GM21825 (cell line): ENCODE results near the gene RFPL3.
"Not testable (repeated sequence)": the region's sequence is repeated elsewhere in the genome, so short reads cannot be mapped to it uniquely, and the experiment has no call there.

Source experiments
- ATAC-seq: cut with Tn5 transposase; IDR thresholded peaks from one replicate; pipeline ENCODE4 v1.9.1; 2021; ENCODE audit warnings: mild to moderate bottlenecking, moderate library complexity; ENCODE audit not compliant: unreplicated experiment

RFPL3 gene

DNA sequence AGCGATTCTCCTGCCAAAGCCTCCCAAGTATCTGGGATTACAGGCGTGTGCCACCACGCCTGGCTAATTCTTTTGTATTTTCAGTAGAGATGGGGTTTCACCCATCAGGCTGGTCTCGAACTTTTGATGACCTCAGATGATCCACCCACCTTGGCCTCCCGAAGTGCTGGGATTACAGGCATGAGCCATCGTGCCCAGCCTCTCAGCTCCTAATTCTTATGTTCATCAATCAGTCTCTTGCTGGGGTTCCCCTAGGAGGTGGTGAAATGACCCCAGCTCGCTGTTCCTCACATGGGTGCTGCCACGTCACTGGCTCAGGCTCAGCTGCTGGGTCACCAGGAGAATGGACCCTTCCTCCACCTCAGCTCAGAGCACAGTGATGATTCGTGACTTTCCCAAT lies at the start of gene RFPL3:
TSS of gene RFPL3 (plus strand) at position 301 of the 400 bp plus-strand sequence. CDS start 205 bp downstream, outside the sequence.
- ATAC-seq: not testable (repeated sequence)

DNA sequence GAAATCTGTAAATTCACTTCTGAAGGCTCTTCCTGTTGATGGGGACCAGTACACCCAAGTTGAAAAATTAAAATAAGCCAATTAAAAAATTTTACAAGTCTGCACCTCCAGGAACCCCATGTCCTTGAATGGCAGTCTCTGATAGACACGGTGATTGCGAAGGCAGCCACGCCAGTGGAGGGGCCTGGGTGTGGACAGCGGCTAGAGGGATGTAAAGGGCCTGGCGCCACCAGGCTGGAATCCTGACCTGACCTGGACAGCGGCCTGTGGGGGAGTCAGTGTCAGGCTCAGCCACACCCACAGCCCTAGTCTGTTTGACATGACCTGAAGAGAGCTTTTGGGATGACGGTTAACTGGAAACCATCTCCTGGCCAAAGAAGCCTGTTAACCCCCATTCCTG lies 49.5 kb upstream of the RFPL3 start:
- no peak for ATAC-seq

DNA sequence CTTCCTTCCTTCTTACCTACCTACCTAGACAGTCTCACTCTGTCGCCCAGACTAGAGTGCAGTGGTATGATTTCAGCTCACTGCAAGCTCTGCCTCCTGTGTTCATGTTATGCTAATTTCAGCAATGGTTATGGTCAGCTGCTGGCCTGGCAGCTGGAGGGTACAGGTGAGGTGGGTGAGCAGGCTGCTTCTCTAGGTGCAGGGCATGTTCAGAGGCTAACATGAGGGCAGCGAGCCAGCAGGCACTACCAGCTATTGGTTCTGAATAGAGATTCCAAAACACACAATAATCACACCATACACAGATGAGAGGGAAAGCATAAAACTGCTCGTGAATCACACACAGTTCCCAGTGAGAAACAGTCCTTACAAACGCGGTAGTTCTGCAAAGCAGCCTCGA lies 48.7 kb upstream of the RFPL3 start:
- ATAC-seq: no peak

DNA sequence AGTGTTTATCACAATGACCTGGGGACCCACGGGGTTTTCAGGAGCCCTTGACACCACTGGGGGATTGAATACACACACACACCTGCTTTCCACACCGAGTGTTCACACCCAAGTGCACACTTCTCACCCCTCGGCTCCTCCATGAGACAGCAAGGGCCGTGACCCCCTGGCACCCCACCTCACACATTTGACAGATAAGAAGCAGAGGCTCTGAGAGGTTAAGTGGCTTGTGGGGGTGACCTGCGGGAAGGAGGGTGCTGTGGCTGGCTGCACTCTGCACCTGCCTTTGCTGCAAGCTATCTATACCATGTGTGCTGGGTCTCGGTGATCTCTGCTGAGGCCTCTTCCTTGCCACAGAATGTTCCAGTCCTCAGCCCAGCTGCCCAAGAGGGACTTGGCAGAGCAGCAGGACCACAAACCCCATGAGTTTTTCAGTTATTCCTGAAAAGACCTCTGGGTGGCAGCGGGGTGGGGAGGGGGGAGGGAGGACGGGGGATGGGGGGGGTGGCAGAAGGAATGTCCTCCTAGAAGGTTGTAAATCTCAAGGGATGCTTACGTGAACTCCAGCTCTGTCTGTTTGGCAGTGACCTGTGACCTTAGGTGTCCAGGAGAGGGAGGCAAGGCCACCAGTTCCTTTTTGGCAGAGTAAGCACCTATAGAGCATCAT lies 47.9 kb upstream of the RFPL3 start:
- ATAC-seq: no peak

DNA sequence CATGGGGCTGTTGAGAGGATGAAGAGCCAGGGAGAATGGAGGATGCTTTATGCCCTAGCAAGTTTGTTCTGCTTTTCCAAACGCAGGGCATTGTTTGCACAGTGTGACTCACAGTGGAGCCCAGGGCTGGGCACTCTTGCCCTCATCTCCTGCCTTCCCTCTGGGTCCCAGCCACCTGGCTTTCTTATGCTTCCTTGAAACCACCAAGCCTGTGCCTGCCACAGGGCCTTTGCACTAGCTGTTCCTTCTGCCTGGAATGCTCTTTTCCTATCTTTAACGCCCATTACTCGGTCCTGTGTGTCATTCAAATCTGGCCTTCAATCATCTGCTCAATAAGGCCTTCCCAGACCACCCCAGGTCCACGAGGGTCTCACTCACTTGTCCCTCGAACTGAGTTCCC lies 46.9 kb upstream of the RFPL3 start:
- ATAC-seq: no peak

DNA sequence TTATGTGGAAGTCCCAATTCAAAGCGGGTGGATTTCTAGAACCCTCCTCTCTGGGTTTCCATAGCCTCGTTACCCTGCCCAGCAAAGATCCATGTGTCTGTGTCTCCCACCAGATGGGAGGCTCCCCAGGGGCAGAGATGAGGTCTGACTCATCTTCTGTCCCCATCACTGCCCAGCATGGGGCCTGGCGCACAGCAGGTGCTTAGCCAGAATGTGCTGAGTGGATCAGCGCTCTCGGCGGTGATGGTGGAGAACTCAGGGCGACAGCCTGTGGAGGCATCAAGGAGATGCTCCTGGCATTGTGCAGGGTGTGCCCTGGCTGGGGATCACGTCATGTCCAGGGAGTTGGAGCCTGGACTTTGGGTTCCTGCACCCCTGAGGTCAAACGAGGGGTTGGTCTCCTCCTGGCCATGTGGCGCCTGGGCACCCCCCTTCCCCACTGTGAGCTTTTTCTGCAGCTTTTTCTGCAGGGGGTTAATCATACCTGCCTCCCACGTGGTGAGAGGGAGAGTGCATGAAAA lies 46.1 kb upstream of the RFPL3 start:
- ATAC-seq: no peak

DNA sequence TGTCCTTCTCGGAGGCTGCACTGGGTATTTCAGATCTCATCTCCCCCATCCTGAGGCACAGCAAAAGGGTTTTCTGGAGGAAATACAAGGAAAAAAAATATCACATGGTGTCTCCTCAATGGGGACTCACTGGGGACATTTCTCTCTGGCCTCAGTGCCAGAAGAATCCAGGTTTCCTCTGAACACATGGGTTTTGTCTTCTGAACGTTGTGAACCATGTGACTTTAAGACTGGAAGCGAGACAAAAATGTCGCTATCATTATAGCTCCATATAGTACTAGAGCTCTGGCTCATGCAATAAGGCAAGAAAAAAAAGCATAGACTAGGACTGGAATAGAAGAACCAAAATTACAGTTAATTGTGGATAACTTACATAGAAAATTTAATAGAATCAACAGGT lies 44.9 kb upstream of the RFPL3 start:
- ATAC-seq: no peak

DNA sequence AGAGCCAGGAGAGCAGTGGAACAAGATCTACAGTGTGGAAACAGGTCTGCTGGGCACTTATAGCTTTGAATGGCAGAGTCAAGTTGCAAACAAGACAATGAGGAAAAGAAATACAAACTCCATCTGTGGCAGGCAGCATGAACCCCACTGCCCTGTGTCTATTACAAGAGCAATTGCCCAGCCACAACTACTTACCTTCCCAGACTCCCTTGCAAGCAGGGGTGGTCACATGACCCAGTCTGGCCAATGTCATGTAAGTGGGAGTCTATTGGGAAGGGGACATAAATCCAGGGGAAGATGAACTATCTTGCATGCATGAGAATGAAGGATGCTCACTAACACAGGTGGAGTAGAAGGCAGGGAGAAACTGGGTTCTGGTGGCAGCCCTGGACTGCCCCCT lies 44.1 kb upstream of the RFPL3 start:
- no peak for ATAC-seq

DNA sequence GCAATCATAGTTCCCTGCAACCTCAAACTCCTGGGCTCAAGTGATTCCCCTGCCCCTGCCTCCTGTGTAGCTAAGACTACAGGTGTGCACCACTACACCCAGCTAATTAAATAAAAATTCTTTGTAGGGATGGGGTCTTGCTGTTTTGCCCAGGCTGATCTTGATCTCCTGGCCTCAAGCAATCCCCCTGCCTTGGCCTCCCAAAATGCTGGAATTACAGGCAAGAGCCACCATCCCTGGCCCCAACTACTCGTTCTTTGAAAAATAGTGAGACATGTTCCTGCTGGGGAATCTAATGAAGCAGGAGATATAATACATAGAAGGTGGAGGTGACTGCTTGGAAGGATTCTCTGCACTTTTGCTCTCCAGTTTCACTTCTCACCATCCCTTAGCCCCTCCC lies 40.1 kb upstream of the RFPL3 start:
- no peak for ATAC-seq

DNA sequence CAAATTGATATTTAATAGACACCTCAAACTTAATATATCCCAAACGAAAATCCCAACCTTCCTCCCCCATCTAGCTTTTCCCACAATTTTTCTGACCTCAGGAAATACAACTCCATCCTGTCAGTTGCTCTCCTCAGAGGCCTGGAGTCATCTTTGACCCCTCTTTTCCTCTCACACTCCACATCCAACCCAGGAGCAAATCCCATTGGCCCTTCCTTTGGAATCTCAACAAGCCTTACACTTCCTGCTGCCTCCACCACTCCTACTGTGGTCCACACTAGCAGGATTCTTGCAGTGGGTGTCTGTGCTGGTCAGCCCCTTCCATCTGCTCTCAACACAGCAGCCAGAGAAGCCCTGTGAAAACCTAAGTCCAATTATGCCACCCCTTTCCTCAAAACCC lies 39.3 kb upstream of the RFPL3 start:
- ATAC-seq: no peak

DNA sequence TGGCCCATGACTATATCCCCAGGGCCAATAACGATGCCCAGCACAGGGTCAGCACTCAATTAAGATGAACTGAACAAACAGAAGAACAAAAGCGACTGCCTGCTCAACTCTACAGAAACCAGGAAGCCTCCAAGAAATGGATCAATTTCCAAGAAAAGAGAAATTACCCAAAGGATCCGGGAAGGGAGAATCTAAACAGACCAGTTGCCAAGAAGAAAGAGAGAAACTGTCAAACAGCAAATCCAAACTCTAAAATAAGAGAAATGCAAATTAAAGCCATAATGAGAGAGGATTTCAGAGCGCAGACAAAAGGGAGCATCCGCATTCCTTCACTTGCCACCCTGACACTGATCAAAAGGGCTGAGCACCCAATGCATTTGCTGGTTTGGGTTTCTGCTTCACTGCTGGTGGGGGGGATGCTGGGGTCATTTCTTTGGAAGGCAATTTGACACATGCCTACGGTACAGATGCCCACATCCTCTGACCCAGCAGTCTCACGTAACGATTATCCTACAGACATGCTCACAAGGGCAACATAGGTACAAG lies 37.7 kb upstream of the RFPL3 start:
- no peak for ATAC-seq

DNA sequence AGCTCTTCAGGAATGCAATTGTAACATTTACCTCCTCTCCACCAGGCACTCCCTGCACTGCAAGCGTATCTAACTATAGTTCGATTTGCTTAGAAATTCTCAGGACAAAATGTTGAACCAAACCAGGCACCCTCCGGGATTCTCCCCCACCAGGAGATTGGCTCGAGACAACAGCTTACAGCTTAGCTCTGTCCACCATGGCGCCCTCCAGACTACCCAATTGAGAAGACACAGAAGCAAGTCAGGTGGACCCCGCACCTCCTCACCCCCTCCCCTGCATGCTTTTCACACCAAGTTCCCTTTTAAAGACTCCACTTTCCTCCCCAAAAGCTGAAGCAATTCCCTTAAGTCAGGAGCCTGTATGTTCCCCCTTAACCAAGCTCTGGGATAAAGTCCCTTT lies 34.7 kb upstream of the RFPL3 start:
- no peak for ATAC-seq

DNA sequence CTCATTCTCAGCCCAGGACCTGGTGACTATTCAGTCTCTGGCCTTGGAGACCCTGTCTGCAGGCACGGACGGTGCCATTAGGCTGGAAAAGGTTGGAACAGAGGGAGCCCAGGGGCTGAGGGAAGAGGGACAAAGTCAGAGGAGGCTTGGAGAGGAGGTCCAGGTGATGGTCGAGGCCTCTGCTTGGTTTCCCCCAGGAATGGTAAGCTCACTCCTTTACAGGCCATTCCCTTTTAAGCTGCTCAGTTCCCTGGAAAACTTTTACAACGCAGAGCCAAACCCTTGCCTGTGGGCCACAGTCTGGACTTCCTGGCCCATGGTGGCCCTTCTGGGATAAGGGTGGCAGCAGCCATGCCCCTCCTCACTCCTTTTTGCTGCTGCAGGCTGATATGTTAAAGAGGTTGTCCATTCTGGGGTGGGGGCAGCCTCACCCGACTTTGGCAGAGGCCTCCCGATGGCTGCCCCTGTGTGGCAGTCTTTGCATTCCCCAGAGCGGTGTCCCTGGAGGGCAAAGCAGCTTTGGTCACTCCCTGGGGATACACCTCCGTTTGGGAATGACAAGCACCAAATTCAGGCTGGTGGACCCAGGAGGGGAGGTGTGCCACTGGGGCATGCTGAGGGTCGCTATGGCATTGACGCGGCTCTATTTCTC lies 34.0 kb upstream of the RFPL3 start:
- ATAC-seq: no peak

DNA sequence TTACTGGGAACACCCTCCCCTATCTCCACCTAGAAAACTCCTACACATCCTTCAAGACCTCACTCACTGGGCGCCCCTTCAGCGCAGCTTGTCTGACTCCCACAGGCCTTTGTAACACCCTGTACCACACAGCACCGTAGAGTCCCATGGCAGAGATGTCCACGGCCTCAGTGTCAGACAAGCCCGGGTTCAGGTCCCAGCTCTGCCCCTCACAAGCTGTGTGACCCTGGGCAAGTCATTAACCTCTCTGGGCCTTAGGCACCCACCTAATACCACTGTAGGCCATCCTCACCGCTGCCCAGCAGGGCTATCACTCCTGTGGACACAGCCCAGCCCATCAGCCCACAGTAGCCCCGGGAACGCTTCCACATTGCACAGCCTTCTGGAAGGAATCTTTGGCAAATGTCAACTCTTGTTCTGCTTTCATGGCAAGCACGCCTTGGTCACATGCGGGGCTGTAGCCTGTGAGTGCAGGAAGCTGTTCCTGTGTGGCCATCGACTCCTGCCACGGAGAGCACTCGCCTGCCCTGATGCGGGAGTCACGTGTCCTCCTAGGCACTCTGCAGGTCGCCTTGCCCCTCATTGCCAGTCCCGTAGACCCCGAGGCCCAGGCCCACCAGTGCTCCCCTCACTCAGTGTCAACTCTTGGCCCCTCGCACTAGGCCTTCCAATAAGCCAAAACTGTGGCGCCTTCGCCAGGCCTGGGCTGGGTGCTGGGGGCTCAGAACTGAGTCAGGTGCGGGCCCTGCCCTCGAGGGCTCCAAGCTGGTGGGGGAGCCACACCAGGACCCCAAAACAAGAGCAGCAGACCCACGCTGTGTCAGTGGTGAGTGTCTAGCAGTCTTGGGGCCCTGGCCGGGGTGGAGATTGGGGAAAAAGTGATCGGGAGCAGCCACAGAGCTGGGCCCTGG lies 32.9 kb upstream of the RFPL3 start:
- no peak for ATAC-seq

DNA sequence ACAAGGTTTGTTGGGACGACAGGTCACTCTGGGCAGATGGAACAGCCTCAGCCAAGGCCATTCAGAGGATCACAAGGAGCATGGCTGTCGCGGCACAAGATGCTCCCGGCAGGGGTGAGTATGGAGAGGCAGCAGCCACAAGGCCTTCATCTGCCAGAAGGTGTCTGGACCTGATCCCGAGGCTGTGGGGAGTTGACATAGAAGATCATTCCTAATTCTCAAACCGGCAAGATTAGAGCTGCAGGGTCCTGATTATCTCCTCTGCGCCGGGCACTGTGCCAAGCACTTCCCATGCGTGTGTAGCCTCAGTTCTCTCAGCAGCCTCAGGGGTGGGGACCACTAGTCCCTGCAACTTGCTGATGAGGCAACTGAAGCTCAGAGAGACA lies 32.3 kb upstream of the RFPL3 start:
- no peak for ATAC-seq

DNA sequence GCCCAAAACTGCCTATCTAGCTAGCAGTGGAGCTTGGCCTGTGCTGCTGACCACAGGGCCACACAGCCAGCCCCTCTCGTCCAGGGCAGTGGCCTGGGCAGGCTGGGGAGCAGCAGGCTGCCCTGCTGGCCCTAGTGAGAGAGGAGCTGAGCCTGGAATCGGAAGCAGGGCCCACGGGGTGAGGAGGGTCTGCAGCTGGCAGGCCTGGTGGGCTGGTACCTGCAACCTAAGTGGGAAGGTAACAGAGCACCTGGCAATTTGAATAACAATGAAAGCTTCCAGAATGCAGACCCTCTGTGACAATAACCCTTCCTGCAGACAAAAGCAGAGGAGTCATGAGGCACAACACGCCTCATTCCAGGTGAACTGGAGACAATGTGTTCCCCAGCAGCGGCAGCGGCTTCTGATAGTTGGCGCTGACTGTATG lies 31.8 kb upstream of the RFPL3 start:
- no peak for ATAC-seq

DNA sequence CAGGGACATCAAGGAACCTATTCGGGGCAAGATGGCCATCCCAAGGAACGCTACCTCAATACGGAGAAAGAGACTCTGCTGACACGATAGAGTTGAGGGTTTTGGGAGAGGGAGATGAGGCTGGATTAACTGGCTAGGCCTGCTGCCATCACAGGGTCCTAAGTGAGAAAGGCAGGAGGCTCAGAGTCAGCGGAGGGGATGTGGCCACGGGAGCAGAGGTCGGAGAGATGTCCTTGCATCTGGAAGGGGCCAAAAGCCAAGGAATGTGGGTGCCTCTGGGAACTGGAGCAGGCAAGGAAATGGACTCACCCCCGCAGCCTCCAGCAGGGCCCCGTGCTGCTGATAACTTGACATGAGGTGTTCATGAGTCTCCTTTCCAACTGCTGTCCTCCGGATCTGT lies 31.0 kb upstream of the RFPL3 start:
- ATAC-seq: no peak

DNA sequence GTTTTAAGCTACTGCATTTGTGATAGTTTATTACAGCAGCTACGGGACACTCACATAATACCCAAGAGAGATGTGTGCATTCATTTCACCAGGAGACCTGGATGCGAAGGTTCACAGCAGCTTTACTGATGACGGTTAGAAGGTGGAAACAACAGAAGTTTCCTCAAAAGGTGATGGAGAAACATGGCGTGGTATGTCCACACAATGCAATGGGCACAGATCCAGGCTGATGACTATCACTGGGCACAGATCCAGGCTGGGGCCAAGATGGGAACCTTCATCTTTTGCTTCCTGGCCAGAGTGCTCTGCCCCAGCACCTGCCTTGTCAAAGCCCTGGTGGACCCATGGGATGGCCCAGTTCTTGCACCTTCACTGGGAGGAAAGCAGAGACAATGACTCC lies 30.6 kb upstream of the RFPL3 start:
- no peak for ATAC-seq

DNA sequence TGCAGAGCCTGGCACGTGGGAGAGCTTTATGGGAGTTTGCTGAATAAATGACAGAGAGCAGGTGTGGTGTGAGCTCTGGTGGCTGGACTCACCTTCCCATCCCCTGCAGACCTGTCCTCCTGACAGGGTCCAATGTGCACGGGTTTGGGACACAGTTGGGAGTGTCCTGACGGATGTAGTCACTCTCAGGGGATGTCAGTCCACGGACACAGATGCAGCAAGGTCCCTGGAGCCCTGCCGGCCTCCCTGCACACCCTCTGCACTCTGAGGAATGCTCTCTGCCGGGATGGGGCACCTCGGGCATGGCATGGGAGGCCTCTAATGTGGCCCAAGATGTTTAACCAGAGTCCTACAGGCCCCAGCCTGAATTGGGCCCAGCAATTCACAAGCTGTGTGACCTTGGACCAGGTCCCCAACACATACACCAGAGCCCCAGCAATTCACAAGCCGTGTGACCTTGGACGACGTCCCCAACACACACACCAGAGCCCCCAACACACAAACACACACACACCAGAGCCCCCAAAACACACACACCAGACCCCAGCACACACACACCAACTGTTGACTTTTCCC lies 30.0 kb upstream of the RFPL3 start:
- ATAC-seq: no peak

DNA sequence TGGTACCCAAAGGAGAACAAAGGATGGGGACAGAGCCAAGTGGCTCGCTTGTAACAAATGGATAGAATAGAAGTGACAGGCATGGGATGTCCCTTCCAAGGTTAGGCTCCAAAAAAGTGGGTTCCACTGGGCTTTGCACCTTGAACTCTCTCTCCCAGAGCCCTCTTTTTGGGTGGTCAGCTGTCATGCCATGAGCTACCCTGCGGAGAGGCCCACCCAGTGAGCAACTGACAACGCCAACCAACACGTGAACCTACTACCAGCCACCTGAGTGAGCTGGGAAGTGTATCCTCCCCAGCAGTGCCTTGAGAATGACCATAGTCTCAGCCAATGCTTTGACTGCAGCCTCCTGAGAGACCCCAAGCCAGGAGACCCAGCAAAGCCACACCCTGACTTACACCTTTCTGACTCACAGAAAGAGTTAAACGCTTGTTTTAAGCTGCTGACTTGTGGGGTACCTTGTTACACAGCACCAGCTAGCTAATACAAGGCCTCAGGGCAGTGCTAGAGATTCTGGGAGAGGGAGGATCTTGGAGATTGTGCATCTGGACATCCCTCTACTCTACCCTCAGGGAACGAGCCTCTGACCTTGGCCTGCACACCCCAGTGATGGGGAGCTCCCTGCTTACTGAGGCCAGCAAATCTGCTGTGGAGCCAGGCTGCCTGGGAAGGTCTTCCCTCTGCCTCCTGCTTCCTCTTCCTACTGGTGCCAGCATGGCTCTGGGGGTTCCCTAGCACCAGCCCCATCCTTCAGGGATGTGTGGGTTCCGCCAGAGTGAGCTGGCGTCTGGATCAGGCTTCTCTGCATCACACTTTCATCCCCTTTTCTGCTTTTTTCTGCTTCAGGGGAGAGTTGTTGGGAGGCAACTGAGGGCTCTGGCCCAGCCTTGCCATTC lies 29.1 kb upstream of the RFPL3 start:
- ATAC-seq: no peak
